HTERT RPE-1 (cell line): ENCODE data around the gene RSPH10B2.
"Not testable (repeated sequence)": the region's sequence is repeated elsewhere in the genome, so short reads cannot be mapped to it uniquely, and the experiment has no call there.

ENCODE experiments used
- in situ Hi-C: fragments of 300-500 bp; cut with MboI; formaldehyde crosslinking; loops from 4 replicates; pipeline ENCODE4 v1.14.3; 2020; ENCODE audit warnings: low sequenced_read_pairs

Gene RSPH10B2

GRCh38 chr7:6789353-6789752, 35.5 kb downstream of the RSPH10B2 start:
- in situ Hi-C loops = not testable (repeated sequence)

GRCh38 chr7:6792113-6792872, 38.4 kb downstream of the RSPH10B2 start:
- in situ Hi-C loops = not testable (repeated sequence)

- in situ Hi-C loops = not testable (repeated sequence)
Observed at GRCh38 chr7:6794276-6794675, 40.4 kb downstream of the RSPH10B2 start.

GRCh38 chr7:6797218-6797617, 43.3 kb downstream of the RSPH10B2 start:
- in situ Hi-C loops = not testable (repeated sequence)

- in situ Hi-C loops = not testable (repeated sequence)
Observed at GRCh38 chr7:6798047-6798446, 44.1 kb downstream of the RSPH10B2 start.

- in situ Hi-C loops = not testable (repeated sequence)
Observed at GRCh38 chr7:6799887-6800286, 46.0 kb downstream of the RSPH10B2 start.

GRCh38 chr7:6800331-6800730, 46.4 kb downstream of the RSPH10B2 start:
- in situ Hi-C loops = not testable (repeated sequence)

- in situ Hi-C loops = not testable (repeated sequence)
Observed at GRCh38 chr7:6807393-6807918, 53.6 kb downstream of the RSPH10B2 start.

GRCh38 chr7:6807959-6808358, 54.1 kb downstream of the RSPH10B2 start:
- in situ Hi-C loops = not testable (repeated sequence)

GRCh38 chr7:6813011-6813410, 59.1 kb downstream of the RSPH10B2 start:
- in situ Hi-C loops = not testable (repeated sequence)

- in situ Hi-C loops = not testable (repeated sequence)
Observed at GRCh38 chr7:6815470-6815869, 61.6 kb downstream of the RSPH10B2 start.

- in situ Hi-C loops = not testable (repeated sequence)
Observed at GRCh38 chr7:6821622-6822021, 67.7 kb downstream of the RSPH10B2 start.

- in situ Hi-C loops = not testable (repeated sequence)
Observed at GRCh38 chr7:6825236-6826125, 71.6 kb downstream of the RSPH10B2 start.

GRCh38 chr7:6826151-6826550, 72.2 kb downstream of the RSPH10B2 start, which contains the start of gene CCZ1B:
Gene CCZ1B (minus strand): TSS chr7:6826275. CDS start chr7:6826197, 78 bp downstream.
- in situ Hi-C loops = not testable (repeated sequence)

GRCh38 chr7:6827180-6827579, 73.3 kb downstream of the RSPH10B2 start:
- in situ Hi-C loops = not testable (repeated sequence)

- in situ Hi-C loops = not testable (repeated sequence)
Observed at GRCh38 chr7:6829616-6830015, 75.7 kb downstream of the RSPH10B2 start.

GRCh38 chr7:6830026-6830425, 76.1 kb downstream of the RSPH10B2 start:
- in situ Hi-C loops = not testable (repeated sequence)

- in situ Hi-C loops = no loop called here
Observed at GRCh38 chr7:6831018-6831725, 77.3 kb downstream of the RSPH10B2 start.

- in situ Hi-C loops = no loop called here
Observed at GRCh38 chr7:6833636-6834035, 79.7 kb downstream of the RSPH10B2 start.

GRCh38 chr7:6835521-6835920, 81.6 kb downstream of the RSPH10B2 start:
- in situ Hi-C loops = not testable (repeated sequence)

- in situ Hi-C loops = not testable (repeated sequence)
Observed at GRCh38 chr7:6837081-6837480, 83.2 kb downstream of the RSPH10B2 start.
